ENCODE results near the gene ULK2.
"Not testable (repeated sequence)": the region's sequence is repeated elsewhere in the genome, so short reads cannot be mapped to it uniquely, and the experiment has no call there.

The ULK2 gene

GRCh38 chr17:19867079-19867328 is 732 bp downstream of the ULK2 start:
- in situ Hi-C loops (cut with HindIII; ENCODE audit: low sequenced_read_pairs) = no loop called here

GRCh38 chr17:19865021-19865420 is 2.7 kb downstream of the ULK2 start:
- in situ Hi-C loops (cut with HindIII; ENCODE audit: low sequenced_read_pairs) = no loop called here

- in situ Hi-C loops (cut with HindIII; ENCODE audit: low sequenced_read_pairs) = not testable (repeated sequence)
These were observed 7.0 kb downstream of the ULK2 start for GRCh38 chr17:19860647-19861177.

GRCh38 chr17:19857640-19858039 is 10.1 kb downstream of the ULK2 start:
- in situ Hi-C loops (cut with HindIII; ENCODE audit: low sequenced_read_pairs) = no loop called here

- in situ Hi-C loops (cut with HindIII; ENCODE audit: low sequenced_read_pairs) = no loop called here
These were observed 33.8 kb downstream of the ULK2 start for GRCh38 chr17:19833914-19834313.

GRCh38 chr17:19830061-19830460 is 37.7 kb downstream of the ULK2 start:
- in situ Hi-C loops (cut with HindIII; ENCODE audit: low sequenced_read_pairs) = no loop called here

- in situ Hi-C loops (cut with HindIII; ENCODE audit: low sequenced_read_pairs) = no loop called here
These were observed 55.3 kb downstream of the ULK2 start for GRCh38 chr17:19812407-19812806.

GRCh38 chr17:19805006-19805405 is 62.7 kb downstream of the ULK2 start:
- in situ Hi-C loops (cut with HindIII; ENCODE audit: low sequenced_read_pairs) = no loop called here

- in situ Hi-C loops (cut with HindIII; ENCODE audit: low sequenced_read_pairs) = no loop called here
These were observed 67.2 kb downstream of the ULK2 start for GRCh38 chr17:19800571-19800970.

GRCh38 chr17:19799796-19800195 is 67.9 kb downstream of the ULK2 start:
- in situ Hi-C loops (cut with HindIII; ENCODE audit: low sequenced_read_pairs) = loop anchor here (25.0 kb wide), 1 partner anchor 437 kb away; the partner anchor contains the start of gene B9D1

GRCh38 chr17:19796457-19796856 is 71.3 kb downstream of the ULK2 start:
- in situ Hi-C loops (cut with HindIII; ENCODE audit: low sequenced_read_pairs) = loop anchor here (25.0 kb wide), 1 partner anchor 434 kb away; the partner anchor contains the start of gene B9D1

GRCh38 chr17:19791918-19792550 is 75.7 kb downstream of the ULK2 start:
- in situ Hi-C loops (cut with HindIII; ENCODE audit: low sequenced_read_pairs) = loop anchor here (25.0 kb wide), 1 partner anchor 430 kb away; the partner anchor contains the start of gene B9D1

GRCh38 chr17:19787733-19788357 is 79.9 kb downstream of the ULK2 start:
- in situ Hi-C loops (cut with HindIII; ENCODE audit: low sequenced_read_pairs) = loop anchor here (25.0 kb wide), 1 partner anchor 426 kb away; the partner anchor contains the start of gene B9D1

GRCh38 chr17:19785854-19786253 is 81.9 kb downstream of the ULK2 start:
- in situ Hi-C loops (cut with HindIII; ENCODE audit: low sequenced_read_pairs) = loop anchor here (25.0 kb wide), 1 partner anchor 424 kb away; the partner anchor contains the start of gene B9D1

- in situ Hi-C loops (cut with HindIII; ENCODE audit: low sequenced_read_pairs) = loop anchor here (25.0 kb wide), 1 partner anchor 419 kb away; the partner anchor contains the start of gene B9D1
These were observed 86.0 kb downstream of the ULK2 start for GRCh38 chr17:19781488-19782458.

- in situ Hi-C loops (cut with HindIII; ENCODE audit: low sequenced_read_pairs) = loop anchor here (25.0 kb wide), 1 partner anchor 419 kb away; the partner anchor contains the start of gene B9D1
These were observed 86.9 kb downstream of the ULK2 start for GRCh38 chr17:19780846-19781245.

GRCh38 chr17:19773534-19773933 is 94.2 kb downstream of the ULK2 start:
- in situ Hi-C loops (cut with HindIII; ENCODE audit: low sequenced_read_pairs) = no loop called here

- in situ Hi-C loops (cut with HindIII; ENCODE audit: low sequenced_read_pairs) = no loop called here
These were observed 95.6 kb downstream of the ULK2 start for GRCh38 chr17:19771971-19772630.

- in situ Hi-C loops (cut with HindIII; ENCODE audit: low sequenced_read_pairs) = no loop called here
These were observed 96.6 kb downstream of the ULK2 start for GRCh38 chr17:19770985-19771735.

Data from DLD1 (cell line).